Measurements from ENCODE around the gene NOL12. TPM values are rescaled to one million over a fixed set of nuclear protein-coding genes. Genes with fewer than 3 reads are reported as not detected.

The NOL12 gene
- total RNA-seq, 1 experiment from 2014 or later = 31.4 TPM

GRCh38 chr22:37639070-37639760, 46.9 kb upstream of the NOL12 start, which contains the start of gene SH3BP1:
Gene SH3BP1 (plus strand): TSS chr22:37639669. CDS start chr22:37639788, 119 bp downstream.
- peaks cover 4 to 12% of the 10 kb centered on the region in 2 experiments; a peak in 1 of 4 replicates for H3K36me3 ChIP-seq (ENCODE audit: control insufficient read depth in 1 of 2, insufficient read depth in 2 of 2, low read length in 2 of 2)
- ChIA-PET CTCF (interaction anchor here (0.7 kb wide), 1 partner anchor 36 kb away, joined by 8 read pairs; no protein-coding TSS in a partner anchor), POLR2A (interaction anchor here (0.6 to 2.6 kb wide), 2 partner anchors 19 to 36 kb away, joined by 3 to 6 read pairs; partner anchors contain the start of genes LGALS1 and PDXP), RAD21 (ENCODE audit: low non-redundant PET in 1 of 2, low total read pairs in 2 of 2, uncharacterized antibody in 2 of 2, unreplicated experiment in 2 of 2) (no interaction called here)
- intact Hi-C loops (cut with micrococcal nuclease) = loop anchor here (5.0 kb wide), 1 partner anchor 153 kb away; no protein-coding TSS in a partner anchor
- H3K9me2 ChIP-seq (ENCODE audit: insufficient read depth) = no peaks in the 10 kb centered on the region
- peak within 1 kb of the TSS; percentile 85 for H3K9ac ChIP-seq (ENCODE audit: low read length)
- peaks cover 14% of the 10 kb centered on the region for H3K79me2 ChIP-seq (ENCODE audit: insufficient read depth, low read length)
- H3K27ac ChIP-seq (ENCODE audit: low read depth, low read length) = peak within 1 kb of the TSS; percentile 61
- no peaks in the 10 kb centered on the region for H4K20me1 ChIP-seq (ENCODE audit: insufficient read depth)
- H3K27me3 ChIP-seq (ENCODE audit: insufficient read depth, low read length) = no peaks in the 10 kb centered on the region
- H3K9me3 ChIP-seq (ENCODE audit: control insufficient read depth in 1 of 2, insufficient read depth in 1 of 2, low read depth in 1 of 2, low read length in 2 of 2) = no peaks in the 10 kb centered on the region
- peak within 1 kb of the TSS; percentile 96 for H3K4me2 ChIP-seq (ENCODE audit: low read length)
- TF ChIP-seq ZFX (IDR thresholded peaks at IDR 0.05) = 0 out of 2 replicates have a peak, but pooled peaks have one; percentile 13
- no peak for TF ChIP-seq MAX (IDR thresholded peaks at IDR 0.05)
- peak; percentile 52; the same call in 1 of the 2 replicates for TF ChIP-seq POLR2AphosphoS5 (IDR thresholded peaks at IDR 0.05; ENCODE audit: low read depth, low read length)
- TF ChIP-seq CBX3 (IDR thresholded peaks at IDR 0.05; ENCODE audit: low read depth) = no peak
- TF ChIP-seq ATF3 (IDR thresholded peaks at IDR 0.05) = no peak
- peak within 1 kb of the TSS; percentile 85 to 89 for H3K4me3 ChIP-seq (replicated peaks in 1 of 2; ENCODE audit: low read depth in 1 of 2, low read length in 2 of 2)
- ATAC-seq = peak; percentile 63
- peaks cover 31 to 62% of the 10 kb centered on the region in 2 experiments; a peak in 3 of 4 replicates for H3K4me1 ChIP-seq (ENCODE audit: control insufficient read depth in 1 of 2, insufficient read depth in 2 of 2, low read length in 2 of 2)
- no peak for DNase-seq (ENCODE audit: low read depth, low spot score)
- no peak within 1 kb of the TSS for H2AFZ ChIP-seq (ENCODE audit: low read depth, low read length, poor library complexity, severe bottlenecking)
- BruUV-seq (replicated peaks) = no TSS peak

- Histone ChIP-seq H3K4me2 (ENCODE audit: low read length) (peak overlapping the region; percentile 96), H3K9ac (ENCODE audit: low read length) (peak overlapping the region; percentile 85), H3K36me3 (ENCODE audit: control insufficient read depth in 1 of 2, insufficient read depth in 2 of 2, low read length in 2 of 2) (peaks cover 4 to 18% of the 10 kb centered on the region in 2 experiments; a peak in 1 of 4 replicates), H3K4me3 (replicated peaks in 1 of 2; ENCODE audit: low read depth in 1 of 2, low read length in 2 of 2) (peak overlapping the region; percentile 85 to 89), H3K9me3 (ENCODE audit: control insufficient read depth in 1 of 2, insufficient read depth in 1 of 2, low read depth in 1 of 2, low read length in 2 of 2) (no peaks in the 10 kb centered on the region), H4K20me1 (ENCODE audit: insufficient read depth) (no peaks in the 10 kb centered on the region), H3K9me2 (ENCODE audit: insufficient read depth) (no peaks in the 10 kb centered on the region), H3K27ac (ENCODE audit: low read depth, low read length) (peak overlapping the region; percentile 61), H2AFZ (ENCODE audit: low read depth, low read length, poor library complexity, severe bottlenecking) (no peak overlapping the region), H3K4me1 (ENCODE audit: control insufficient read depth in 1 of 2, insufficient read depth in 2 of 2, low read length in 2 of 2) (peaks cover 31 to 62% of the 10 kb centered on the region in 2 experiments; a peak in 3 of 4 replicates), H3K27me3 (ENCODE audit: insufficient read depth, low read length) (no peaks in the 10 kb centered on the region), H3K79me2 (ENCODE audit: insufficient read depth, low read length) (peaks cover 14% of the 10 kb centered on the region)
- intact Hi-C loops (cut with micrococcal nuclease) = loop anchor here (5.0 kb wide), 1 partner anchor 152 kb away; no protein-coding TSS in a partner anchor
- CTCF ChIA-PET = interaction anchor here (0.7 to 1.2 kb wide), 2 partner anchors 18 to 37 kb away, joined by 3 to 8 read pairs; partner anchors contain the start of gene PDXP
- POLR2A ChIA-PET = no interaction called here
- ATAC-seq = no peak
- no TSS peak for BruUV-seq (replicated peaks)
- RAD21 ChIA-PET (ENCODE audit: low non-redundant PET in 1 of 2, low total read pairs in 2 of 2, uncharacterized antibody in 2 of 2, unreplicated experiment in 2 of 2) = no interaction called here
- DNase-seq (ENCODE audit: low read depth, low spot score) = no peak
- TF ChIP-seq TCF7L2 (IDR thresholded peaks at IDR 0.05; ENCODE audit: borderline replicate concordance, extremely low read depth, insufficient read depth, insufficient read length) (no peak), MAX (IDR thresholded peaks at IDR 0.05) (no peak), SRF (IDR thresholded peaks at IDR 0.05; ENCODE audit: low read depth) (no peak), ZFX (IDR thresholded peaks at IDR 0.05) (no peak), SP1 (IDR thresholded peaks at IDR 0.05; ENCODE audit: low read depth) (no peak), EZH2phosphoT487 (IDR thresholded peaks at IDR 0.05; ENCODE audit: borderline replicate concordance) (no peak), RAD21 (IDR thresholded peaks at IDR 0.05; ENCODE audit: low read depth) (no peak), CBX3 (IDR thresholded peaks at IDR 0.05; ENCODE audit: low read depth) (no peak), CEBPB (IDR thresholded peaks at IDR 0.05; ENCODE audit: low read depth) (no peak), REST (IDR thresholded peaks at IDR 0.05; ENCODE audit: low read depth) (no peak)
These were observed 46.2 kb upstream of the NOL12 start for GRCh38 chr22:37639771-37640590.

All from HCT116 (cell line).